Esophagus squamous epithelium (tissue), 4 donors: ENCODE data around the gene CFHR4.

Source experiments
- CTCF ChIP-seq, 6 experiments: fragments of 450-650 bp in 4 of 6; fragments of 200-600 bp in 2 of 6; sonication (generic) in 2 of 6; IDR thresholded peaks; one replicate each; pipeline ENCODE4 v1.5.1; 2016 to 2019; ENCODE audit warnings: antibody characterized with exemption in 6 of 6, mild to moderate bottlenecking in 4 of 6, moderate library complexity in 4 of 6
- POLR2A ChIP-seq, 4 donors: fragments of 450-650 bp; IDR thresholded peaks; one replicate each; pipeline ENCODE4 v1.6.1; 2017; ENCODE audit warnings: antibody characterized with exemption in 4 of 4, mild to moderate bottlenecking in 4 of 4, moderate library complexity in 3 of 4

- TF ChIP-seq CTCF (IDR thresholded peaks at IDR 0.05) (no peak), POLR2A (IDR thresholded peaks at IDR 0.05) (no peak)
These were observed 8.5 kb downstream of the CFHR4 start for GRCh38 chr1:196896355-196896754.
